Endothelial cell of hepatic sinusoid (primary cell): ENCODE measurements around the gene FAM168A.

Experiments used
- in situ Hi-C: cut with HindIII; loops from 2 replicates; pipeline ENCODE4 v1.10.0; 2017; ENCODE audit warnings: low sequenced_read_pairs

Gene FAM168A

GRCh38 chr11:73394416-73395296, 203.3 kb downstream of the FAM168A start:
- in situ Hi-C loops = loop anchor here (5.0 kb wide), 1 partner anchor 82 kb away; no protein-coding TSS in a partner anchor

- in situ Hi-C loops = no loop called here
Measured at GRCh38 chr11:73393479-73394415, 204.2 kb downstream of the FAM168A start.

DNA sequence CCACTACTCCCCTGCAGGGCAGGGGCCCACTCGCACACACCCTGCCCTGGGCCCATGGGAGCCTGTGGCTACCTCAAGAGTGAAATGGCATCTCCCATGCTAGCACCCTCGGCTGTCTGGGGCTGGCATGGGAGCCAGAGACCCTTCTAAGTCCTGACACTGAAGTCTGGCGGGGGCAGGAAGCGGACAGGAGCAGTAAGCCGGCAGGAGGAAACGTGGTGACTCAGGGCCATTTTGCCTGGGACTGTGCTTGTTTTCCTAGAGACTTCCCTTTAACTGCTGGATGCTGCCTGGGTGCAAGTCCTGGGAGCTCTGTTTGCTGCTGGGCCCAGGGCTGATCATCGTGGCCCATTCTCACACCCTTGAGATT, 204.9 kb downstream of the FAM168A start:
- in situ Hi-C loops = no loop called here

DNA sequence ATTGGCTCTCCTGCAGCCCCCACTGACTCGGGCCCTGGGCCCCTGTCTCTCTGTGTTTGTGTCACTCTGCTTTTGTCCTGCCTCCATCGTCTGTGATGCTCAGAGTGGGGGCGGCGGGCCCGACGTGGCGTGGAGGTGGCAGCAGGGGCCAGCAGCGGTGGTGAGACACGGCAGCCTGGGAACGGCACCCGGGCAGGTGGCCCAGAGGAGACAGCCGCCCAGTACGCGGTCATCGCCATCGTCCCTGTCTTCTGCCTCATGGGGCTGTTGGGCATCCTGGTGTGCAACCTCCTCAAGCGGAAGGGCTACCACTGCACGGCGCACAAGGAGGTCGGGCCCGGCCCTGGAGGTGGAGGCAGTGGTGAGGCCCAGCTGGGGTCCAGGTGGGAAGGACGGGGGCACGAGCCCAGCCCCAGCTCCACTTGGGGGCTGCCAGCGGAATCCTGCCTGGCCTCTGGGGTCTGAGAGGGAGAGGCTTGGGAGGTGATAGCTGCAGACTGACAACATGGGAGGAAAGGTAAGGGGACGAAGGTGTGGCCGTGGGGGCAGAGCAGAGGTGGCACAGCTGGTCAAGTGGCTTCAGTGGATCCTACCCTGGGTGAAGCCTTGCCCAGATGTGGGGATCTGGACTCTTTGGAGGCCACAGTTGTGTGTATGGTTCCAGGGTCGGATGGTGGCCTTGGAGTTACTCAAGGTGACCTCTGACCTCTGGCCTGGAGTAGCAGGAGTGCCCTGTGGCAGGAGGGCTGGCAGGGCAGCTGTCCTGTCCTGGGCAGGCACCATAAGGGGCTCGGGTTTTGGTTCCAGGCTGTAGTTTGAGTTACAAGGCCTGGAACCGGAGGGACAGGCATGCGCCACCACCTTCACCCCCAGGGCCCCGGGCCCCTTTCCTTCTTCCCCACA, 205.6 kb downstream of the FAM168A start:
- in situ Hi-C loops = no loop called here

DNA sequence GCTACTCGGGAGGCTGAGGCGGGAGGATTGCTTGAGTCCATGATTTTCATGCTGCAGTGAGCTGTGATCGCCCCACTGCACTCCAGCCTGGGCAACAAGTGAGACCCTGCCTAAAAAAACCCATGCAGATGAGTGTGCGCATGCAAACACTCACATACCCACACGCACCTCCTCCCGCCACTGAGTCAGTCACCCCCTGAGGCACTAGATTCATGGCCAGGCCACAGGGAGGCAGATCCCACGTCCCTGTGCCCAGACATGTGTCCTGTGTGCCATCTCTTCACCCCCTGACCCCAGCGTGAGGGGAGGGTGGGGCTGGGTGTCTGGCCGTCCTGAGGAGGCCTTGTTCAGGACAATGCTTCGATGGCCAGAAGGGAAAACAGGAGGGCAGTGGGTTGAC, 206.2 kb downstream of the FAM168A start:
- in situ Hi-C loops = no loop called here

DNA sequence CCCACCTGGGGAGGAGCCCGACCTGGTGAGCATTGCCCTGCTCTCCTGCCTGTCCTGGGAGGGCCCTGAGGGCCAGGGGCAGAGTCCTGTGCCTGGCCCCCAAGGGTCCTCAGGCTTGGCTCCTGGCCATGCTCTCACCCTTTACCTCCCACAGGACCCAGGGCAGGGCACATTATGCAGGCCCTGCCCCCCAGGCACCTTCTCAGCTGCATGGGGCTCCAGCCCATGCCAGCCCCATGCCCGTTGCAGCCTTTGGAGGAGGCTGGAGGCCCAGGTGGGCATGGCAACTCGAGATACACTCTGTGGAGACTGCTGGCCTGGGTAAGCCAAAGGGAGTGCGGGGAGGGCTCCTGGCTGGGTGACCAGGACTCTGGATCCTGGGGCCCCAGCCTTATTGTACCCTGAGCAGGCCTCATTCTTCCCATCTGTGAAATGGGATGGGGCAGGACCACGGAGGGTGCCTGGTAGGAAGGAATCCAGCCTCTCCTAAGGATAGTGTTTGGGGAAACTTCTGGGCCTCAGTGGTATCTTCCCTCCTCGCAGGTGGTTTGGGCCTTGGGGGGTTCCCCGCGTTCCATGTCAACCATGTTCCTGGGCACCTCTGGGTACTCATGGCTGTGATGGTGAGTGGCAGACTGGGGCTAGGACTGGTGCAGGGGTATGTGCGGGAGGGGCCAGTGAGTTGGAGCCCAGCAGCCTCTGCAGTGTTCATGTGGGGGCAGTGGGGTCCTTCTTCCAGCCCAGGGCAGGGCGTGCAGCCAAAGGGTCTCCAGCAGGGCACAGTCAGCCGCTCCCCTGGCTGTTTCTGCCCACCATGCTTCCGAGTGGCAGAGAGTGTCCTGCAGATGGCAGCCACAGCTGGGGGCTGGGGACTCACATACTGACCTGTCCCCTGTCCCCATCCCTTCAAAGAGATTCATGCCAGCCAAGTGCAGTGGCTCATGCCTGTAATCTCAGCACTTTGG, 207.0 kb downstream of the FAM168A start:
- in situ Hi-C loops = no loop called here

DNA sequence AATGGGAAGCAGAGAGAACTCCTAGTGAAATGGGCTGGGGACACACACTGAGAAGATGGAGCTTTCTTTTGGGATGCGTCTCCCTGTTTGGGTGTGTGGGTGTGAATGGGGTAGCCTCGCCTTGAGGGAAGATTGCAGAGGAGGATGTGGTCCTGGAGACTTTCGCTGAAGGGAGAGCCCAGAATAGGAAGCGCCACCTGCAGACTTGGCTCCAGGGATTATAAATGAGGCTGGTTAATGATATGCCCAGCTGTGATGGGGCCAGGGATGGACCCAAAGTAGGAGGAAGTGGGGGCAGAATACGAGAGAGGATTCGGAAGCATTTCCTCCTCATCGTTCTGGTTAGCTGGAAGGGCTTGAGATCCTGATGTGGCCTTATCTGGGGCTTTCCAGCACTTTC, 208.0 kb downstream of the FAM168A start:
- in situ Hi-C loops = no loop called here

- in situ Hi-C loops = no loop called here
Measured at GRCh38 chr11:73389134-73389525, 208.8 kb downstream of the FAM168A start.

DNA sequence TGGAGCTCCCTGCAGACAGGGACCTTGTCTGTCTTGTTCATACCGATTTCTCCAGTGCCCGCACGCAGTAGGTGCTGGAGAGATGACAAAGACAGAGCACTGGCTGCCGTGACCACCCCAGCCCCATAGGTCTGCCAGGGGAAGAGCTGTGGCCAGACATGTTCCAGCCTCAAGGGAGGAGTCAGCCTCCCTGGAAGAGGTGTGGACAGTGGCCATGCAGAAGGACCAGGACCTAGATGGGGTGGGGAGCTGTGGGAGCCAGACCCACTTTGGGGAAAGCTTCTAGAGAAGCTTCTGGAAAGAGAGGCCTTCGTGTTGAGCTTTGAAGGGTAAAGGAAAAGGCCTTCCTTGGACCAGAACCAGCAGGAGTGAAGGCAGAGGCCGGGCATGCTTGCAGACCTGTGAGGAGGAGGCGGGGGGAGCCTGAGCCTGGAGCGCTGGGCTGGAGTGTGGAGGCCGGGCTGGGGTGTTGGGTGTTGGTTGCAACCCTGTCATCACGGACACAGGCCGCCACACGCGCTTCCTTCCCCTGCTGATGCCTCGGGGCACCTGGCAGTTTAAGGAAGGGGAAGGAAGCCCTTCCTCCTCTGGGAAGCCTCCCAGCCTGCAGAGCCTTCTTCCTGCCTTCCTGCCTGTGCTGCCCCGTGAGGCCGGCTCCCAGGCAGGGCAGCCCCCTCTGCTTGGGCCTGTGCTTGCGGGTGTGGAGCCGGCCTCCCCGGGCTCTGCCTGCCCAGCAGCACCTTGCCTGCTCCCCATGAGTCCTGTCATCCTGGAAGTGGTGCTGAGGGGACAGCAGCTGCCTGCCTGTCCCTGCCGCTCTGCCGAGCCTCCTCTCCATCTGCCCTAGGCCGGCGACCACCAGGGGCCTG, 209.4 kb downstream of the FAM168A start:
- in situ Hi-C loops = no loop called here

GRCh38 chr11:73387594-73388264, 210.2 kb downstream of the FAM168A start:
- in situ Hi-C loops = no loop called here

DNA sequence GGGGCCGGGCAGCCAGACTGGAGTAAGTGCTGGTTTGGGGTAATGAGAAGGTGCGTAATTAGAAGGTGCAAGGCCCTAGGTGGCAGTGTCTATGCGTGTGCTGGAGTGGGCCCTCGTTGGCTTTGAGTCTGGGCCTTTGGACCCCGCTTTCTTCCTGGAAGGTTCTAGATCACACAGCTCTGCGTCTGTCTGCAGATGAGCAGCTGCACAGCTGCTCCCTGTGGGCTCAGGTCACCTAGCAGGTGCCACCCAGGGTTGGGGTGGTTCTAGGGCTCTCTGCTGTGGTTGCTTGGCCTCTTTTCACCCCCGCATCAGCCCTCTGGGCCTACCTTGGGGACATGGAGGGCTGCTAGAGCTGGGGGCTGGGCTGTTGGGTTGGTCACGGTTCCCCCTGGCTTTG, 211.4 kb downstream of the FAM168A start:
- in situ Hi-C loops = no loop called here

DNA sequence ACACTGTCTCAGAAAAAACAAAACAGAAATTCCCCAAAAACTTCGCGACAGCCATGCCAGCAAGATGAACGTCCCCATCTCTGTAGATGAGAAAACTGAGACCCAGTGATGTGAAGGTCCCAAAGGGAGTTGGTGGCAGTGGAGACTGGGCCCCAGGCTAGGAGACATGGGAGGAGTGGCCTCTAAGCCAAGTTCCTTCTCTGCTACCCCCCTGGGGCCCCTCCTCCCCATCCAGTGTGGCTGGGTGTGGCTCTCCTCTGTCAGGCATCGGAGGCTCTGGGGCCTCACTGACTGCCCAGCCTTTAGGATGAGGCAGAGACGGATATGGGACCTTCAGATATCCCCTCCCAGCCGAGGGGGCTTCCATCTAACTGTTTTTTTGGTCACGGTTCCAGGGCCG, 211.9 kb downstream of the FAM168A start:
- in situ Hi-C loops = no loop called here

- in situ Hi-C loops = no loop called here
Measured at GRCh38 chr11:73384872-73385689, 212.8 kb downstream of the FAM168A start.

DNA sequence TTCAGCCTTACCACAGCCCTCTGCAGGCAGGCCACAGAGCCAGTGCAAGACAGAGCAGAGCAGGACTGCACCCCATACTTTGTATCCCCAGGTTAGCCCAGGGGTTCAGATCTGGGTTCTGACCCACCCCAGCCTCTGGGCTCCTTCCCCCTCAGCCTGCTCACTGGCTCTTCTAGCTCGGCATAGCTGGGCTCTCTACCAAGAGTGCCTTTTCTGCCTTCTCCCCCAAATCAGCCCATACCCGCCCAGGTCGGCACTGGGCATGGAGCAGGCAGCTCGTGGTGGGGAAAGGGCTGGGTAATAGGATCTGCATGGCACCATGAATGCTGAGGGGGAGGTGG, 213.4 kb downstream of the FAM168A start:
- in situ Hi-C loops = no loop called here

- in situ Hi-C loops = no loop called here
Measured at GRCh38 chr11:73384125-73384441, 213.8 kb downstream of the FAM168A start.

DNA sequence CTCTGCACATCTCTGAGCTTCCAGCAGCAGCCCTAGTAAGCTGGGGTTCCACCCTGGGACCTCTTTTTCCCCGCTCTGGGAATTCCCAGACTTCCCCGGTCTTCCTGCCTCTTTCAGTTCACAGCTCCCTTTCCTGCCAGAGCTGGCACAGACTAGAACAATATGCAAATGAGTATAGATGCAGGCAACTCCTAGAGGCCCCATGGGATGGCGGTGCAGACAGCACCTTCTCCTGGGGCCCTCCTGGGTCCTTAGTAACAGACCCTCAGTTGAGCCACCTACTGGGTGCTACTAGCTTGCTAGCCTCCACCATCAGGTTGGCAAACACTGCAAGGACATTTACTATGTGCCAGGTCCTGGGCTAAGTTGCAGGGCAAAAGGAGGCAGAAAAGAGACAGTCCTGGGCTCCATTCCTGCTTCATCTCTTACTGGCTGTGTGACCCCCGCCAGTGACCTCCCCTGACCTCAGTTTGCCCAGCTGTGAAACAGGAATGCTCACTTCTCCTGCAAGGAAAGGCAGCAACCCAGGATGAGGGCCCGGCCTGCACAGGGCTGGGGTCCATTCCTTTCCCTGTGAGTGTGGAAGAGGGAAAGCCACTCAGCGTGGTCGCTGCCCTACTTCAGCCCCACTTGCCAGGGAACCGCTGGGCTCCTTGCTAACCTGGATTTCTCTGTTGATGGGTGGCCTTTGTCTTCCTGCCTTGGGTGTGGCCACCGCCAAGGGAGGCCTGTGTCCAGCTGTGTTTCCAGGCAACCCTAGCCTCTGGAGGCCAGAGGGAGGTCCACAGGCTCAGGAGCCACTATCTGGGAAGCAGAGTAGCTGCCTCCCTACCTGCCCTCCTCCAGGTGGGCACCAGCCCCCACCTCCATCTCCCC, 214.4 kb downstream of the FAM168A start:
- in situ Hi-C loops = no loop called here

- in situ Hi-C loops = no loop called here
Measured at GRCh38 chr11:73382747-73383146, 215.2 kb downstream of the FAM168A start.
